Natural killer cell (primary cell): Measurements from ENCODE around the gene AP2A2. TPM values are rescaled to one million over a fixed set of nuclear protein-coding genes. Genes with fewer than 3 reads are reported as not detected.

Experiments used
- ATAC-seq, 3 donors: fragments of 150-1000 bp in 2 of 3; fragments of 200-7000 bp in 1 of 3; cut with Tn5 transposase; 1 replicate in 1 of 3; 2 replicates in 2 of 3; pipeline ENCODE4 v1.10.0; 2021; ENCODE audit warnings: mild to moderate bottlenecking in 2 of 3, moderate library complexity in 2 of 3
- DNase-seq, 2 donors: peaks; one replicate each; pipeline versions ENCODE4 v3.0.0 to v3.0.0-alpha.2; 2013 to 2021; ENCODE audit warnings: mixed read lengths in 1 of 2
- H3K27ac ChIP-seq: one replicate; pipeline ENCODE4 v1.5.1; 2013; ENCODE audit warnings: mild to moderate bottlenecking, low read length
- H3K27me3 ChIP-seq: one replicate; pipeline ENCODE4 v1.6.1; 2013; ENCODE audit warnings: low read length; ENCODE audit not compliant: control insufficient read depth, insufficient read depth
- H3K36me3 ChIP-seq: one replicate; pipeline ENCODE4 v1.6.1; 2013; ENCODE audit warnings: low read length; ENCODE audit not compliant: control insufficient read depth, insufficient read depth
- H3K4me1 ChIP-seq: one replicate; pipeline ENCODE4 v1.6.1; 2013; ENCODE audit warnings: low read length; ENCODE audit not compliant: control insufficient read depth, insufficient read depth
- H3K4me3 ChIP-seq: one replicate; pipeline ENCODE4 v1.5.1; 2013; ENCODE audit warnings: low read length
- H3K9me3 ChIP-seq: one replicate; pipeline ENCODE4 v1.6.1; 2013; ENCODE audit warnings: low read length; ENCODE audit not compliant: control insufficient read depth, insufficient read depth
- H3K27ac Mint-ChIP-seq, 2 donors: one replicate each; pipeline ENCODE4 v1.8.0; 2022; ENCODE audit warnings: mild to moderate bottlenecking in 2 of 2, mixed read lengths in 2 of 2, moderate library complexity in 1 of 2
- H3K27me3 Mint-ChIP-seq, 2 donors: one replicate each; pipeline ENCODE4 v1.8.0; 2022; ENCODE audit warnings: low read depth in 2 of 2, mixed read lengths in 2 of 2
- H3K36me3 Mint-ChIP-seq: one replicate; pipeline ENCODE4 v1.8.0; 2022; ENCODE audit warnings: mixed read lengths
- H3K4me1 Mint-ChIP-seq, 2 donors: one replicate each; pipeline ENCODE4 v1.8.0; 2022; ENCODE audit warnings: mixed read lengths in 2 of 2
- H3K4me3 Mint-ChIP-seq: one replicate; pipeline ENCODE4 v1.8.0; 2022; ENCODE audit warnings: mild to moderate bottlenecking, moderate library complexity, mixed read lengths
- H3K9me3 Mint-ChIP-seq, 2 donors: one replicate each; pipeline ENCODE4 v1.8.0; 2022; ENCODE audit warnings: mixed read lengths in 2 of 2
- WGBS: methylation state at CpG from one replicate; pipeline ENCODE4 v1.1.7; 2013; ENCODE audit warnings: missing lambda C conversion rate; ENCODE audit not compliant: insufficient coverage; 5-methylcytosine and 5-hydroxymethylcytosine counted together
- intact Hi-C: fragments of 100-400 bp; cut with micrococcal nuclease; formaldehyde crosslinking; loops from one replicate; pipeline ENCODE4 v1.14.2; 2022
- total RNA-seq, 4 donors: library from RNA; stranded (reverse); fragments of 120-200 nt in 1 of 4; gene quantifications; one replicate each; pipeline versions ENCODE4 v1.2.3 to v1.2.4, GENCODE V29; 2013 to 2022
- TF ChIP-seq, protein P1 (sequence below): fragments of 200-600 bp; IDR thresholded peaks from one replicate; pipeline ENCODE4 v1.8.0; 2022; ENCODE audit warnings: antibody characterized with exemption

The AP2A2 gene
- total RNA-seq, 3 donors from 2014 or later (not counting 1 experiment from before 2014, with no cell fraction given), result 57.2 to 120 (median 82.9) TPM

GRCh38 chr11:962688-963087, 37.0 kb downstream of the AP2A2 start:
- Mint-ChIP-seq H3K27ac (no peak overlapping the region), H3K4me3 (no peak overlapping the region), H3K4me1 (peaks cover 24 to 35% of the 10 kb centered on the region in 2 donors), H3K27me3 (no peaks in the 10 kb centered on the region), H3K36me3 (no peaks in the 10 kb centered on the region), H3K9me3 (no peaks in the 10 kb centered on the region)
- H3K4me1 ChIP-seq, result peaks cover 5% of the 10 kb centered on the region
- H3K27me3 ChIP-seq, result no peaks in the 10 kb centered on the region
- H3K27ac ChIP-seq, result no peak overlapping the region
- TF ChIP-seq, protein P1, sequence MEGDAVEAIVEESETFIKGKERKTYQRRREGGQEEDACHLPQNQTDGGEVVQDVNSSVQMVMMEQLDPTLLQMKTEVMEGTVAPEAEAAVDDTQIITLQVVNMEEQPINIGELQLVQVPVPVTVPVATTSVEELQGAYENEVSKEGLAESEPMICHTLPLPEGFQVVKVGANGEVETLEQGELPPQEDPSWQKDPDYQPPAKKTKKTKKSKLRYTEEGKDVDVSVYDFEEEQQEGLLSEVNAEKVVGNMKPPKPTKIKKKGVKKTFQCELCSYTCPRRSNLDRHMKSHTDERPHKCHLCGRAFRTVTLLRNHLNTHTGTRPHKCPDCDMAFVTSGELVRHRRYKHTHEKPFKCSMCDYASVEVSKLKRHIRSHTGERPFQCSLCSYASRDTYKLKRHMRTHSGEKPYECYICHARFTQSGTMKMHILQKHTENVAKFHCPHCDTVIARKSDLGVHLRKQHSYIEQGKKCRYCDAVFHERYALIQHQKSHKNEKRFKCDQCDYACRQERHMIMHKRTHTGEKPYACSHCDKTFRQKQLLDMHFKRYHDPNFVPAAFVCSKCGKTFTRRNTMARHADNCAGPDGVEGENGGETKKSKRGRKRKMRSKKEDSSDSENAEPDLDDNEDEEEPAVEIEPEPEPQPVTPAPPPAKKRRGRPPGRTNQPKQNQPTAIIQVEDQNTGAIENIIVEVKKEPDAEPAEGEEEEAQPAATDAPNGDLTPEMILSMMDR, result no peak
- no peak for ATAC-seq
- DNase-seq, result no peak
- peaks cover 9% of the 10 kb centered on the region for H3K36me3 ChIP-seq
- intact Hi-C loops, result no loop called here
- WGBS, result 100% methylated on average over 5 of the region's 5 CpGs
- H3K9me3 ChIP-seq, result no peaks in the 10 kb centered on the region
- no peak overlapping the region for H3K4me3 ChIP-seq

DNA sequence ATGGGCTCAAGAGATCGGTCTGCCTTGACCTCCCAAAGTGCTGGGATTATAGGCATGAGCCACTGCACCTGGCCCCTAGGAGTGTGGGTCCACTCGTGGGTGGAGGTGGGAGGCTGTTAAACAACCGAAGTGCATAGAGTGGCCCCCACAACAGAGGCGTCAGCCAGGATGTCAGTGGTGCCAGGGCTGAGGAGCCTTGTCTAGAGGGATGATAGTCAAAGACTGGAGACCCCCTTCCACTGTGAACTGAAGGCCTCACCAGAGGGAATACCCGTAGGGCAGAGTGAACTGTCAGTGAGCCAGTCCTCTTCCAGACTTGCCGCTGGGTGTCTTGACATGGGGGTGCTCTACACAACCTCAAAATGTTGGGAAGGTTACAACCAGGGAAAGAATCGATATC, 38.2 kb downstream of the AP2A2 start:
- Mint-ChIP-seq H3K9me3 (no peaks in the 10 kb centered on the region), H3K36me3 (no peaks in the 10 kb centered on the region), H3K4me3 (no peak overlapping the region), H3K4me1 (peaks cover 26 to 39% of the 10 kb centered on the region in 2 donors), H3K27ac (peak overlapping the region; percentile 41 to 60), H3K27me3 (no peaks in the 10 kb centered on the region)
- H3K4me3 ChIP-seq, result no peak overlapping the region
- TF ChIP-seq, protein P1, result no peak
- 92% methylated on average over 7 of the region's 7 CpGs for WGBS
- H3K27me3 ChIP-seq, result no peaks in the 10 kb centered on the region
- peaks cover 9% of the 10 kb centered on the region for H3K36me3 ChIP-seq
- DNase-seq, result no peak
- intact Hi-C loops, result no loop called here
- no peaks in the 10 kb centered on the region for H3K9me3 ChIP-seq
- H3K4me1 ChIP-seq, result peaks cover 11% of the 10 kb centered on the region
- H3K27ac ChIP-seq, result no peak overlapping the region
- ATAC-seq, result peak in 1 of 3 donors; percentile 34

DNA sequence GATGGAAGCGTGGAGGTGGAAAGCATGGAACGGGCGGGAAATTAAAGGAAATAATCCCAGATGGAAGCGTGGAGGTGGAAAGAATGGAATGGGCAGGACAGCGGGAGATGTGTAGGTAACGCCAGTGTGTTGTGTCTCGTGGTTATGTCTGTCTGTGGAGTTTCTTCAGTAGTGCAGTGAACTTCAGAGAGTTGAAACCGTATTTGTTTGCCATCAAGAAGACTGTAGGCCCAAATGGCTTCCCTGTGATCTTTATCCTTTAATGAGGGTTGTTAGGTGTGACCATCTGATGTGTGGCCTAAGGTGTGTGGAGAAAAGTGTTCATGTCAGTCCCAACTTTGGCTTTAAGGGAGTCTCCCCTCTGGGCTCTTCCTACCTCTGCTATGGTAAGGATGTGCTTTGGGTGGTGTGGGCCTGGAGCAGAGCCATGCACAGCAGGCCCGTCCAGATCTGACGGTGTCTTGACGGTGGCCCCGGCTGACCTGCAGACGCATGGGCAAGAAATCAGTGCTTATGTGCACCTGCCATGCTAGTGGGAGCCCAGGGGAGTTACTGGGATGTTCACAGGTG, 39.6 kb downstream of the AP2A2 start:
- Histone ChIP-seq H3K4me3 (no peak overlapping the region), H3K27me3 (no peaks in the 10 kb centered on the region), H3K4me1 (peaks cover 21% of the 10 kb centered on the region), H3K9me3 (no peaks in the 10 kb centered on the region), H3K36me3 (peaks cover 2% of the 10 kb centered on the region), H3K27ac (no peak overlapping the region)
- H3K27ac Mint-ChIP-seq, result peak overlapping the region; percentile 36 to 90
- no peak overlapping the region for H3K4me3 Mint-ChIP-seq
- WGBS, result 87% methylated on average over 12 of the region's 13 CpGs
- no peak for DNase-seq
- H3K36me3 Mint-ChIP-seq, result no peaks in the 10 kb centered on the region
- TF ChIP-seq, protein P1, result no peak
- intact Hi-C loops, result no loop called here
- peaks cover 35 to 49% of the 10 kb centered on the region in 2 donors for H3K4me1 Mint-ChIP-seq
- H3K27me3 Mint-ChIP-seq, result no peaks in the 10 kb centered on the region
- no peaks in the 10 kb centered on the region for H3K9me3 Mint-ChIP-seq
- ATAC-seq, result peak in 1 of 3 donors; percentile 19
